ENCODE measurements around the gene REG4. TPM values are rescaled to one million over a fixed set of nuclear protein-coding genes. Genes with fewer than 3 reads are reported as not detected.

REG4 gene
- total and polyA plus RNA-seq, 2 of the 4 experiments (the other 2 are of a cell fraction): not detected

DNA sequence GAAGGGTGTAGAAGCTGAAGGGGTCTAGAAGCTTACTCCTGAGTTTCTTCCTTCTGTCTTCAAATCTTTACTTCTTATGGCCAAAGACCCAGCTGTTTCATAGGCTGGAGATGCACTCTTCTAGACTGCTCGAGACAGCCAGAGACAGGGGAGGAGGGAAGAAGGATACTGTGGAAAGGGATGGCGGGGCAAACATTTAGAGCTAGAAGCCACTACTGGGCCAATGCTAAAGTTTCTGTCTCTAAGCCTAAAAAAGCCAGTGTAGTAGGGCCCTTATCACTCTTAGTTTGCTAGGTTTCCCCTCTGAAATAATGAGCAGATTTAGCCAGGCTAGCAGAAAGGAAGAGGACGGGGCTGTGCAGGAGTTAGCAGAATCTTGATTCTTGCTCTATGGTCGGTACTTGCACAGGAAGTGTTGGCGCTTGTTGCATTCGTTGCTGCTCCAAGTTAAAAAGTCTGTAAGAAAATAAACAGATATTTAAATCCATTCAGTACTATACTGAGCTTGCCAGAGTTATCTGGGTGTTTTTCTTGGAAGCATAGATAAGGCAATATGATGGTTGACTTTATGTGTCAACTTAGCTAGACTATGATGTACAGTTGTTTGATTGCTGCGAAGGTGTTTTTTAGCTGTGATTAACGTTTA lies 16.9 kb downstream of the REG4 start:
- H2BK120ac ChIP-seq (ENCODE audit: low read depth, low read length): no peak overlapping the region
- ChIA-PET POLR2A (ENCODE audit: unreplicated experiment) (no interaction called here), CTCF (interaction anchor here (1.2 kb wide), 1 partner anchor 14 kb away, joined by 4 read pairs; no protein-coding TSS in a partner anchor)
- in situ Hi-C loops (cut with MboI; ENCODE audit: low sequenced_read_pairs): no loop called here
- H4K8ac ChIP-seq (ENCODE audit: low read depth in 2 of 2, low read length in 2 of 2): no peak overlapping the region
- H3K14ac ChIP-seq (replicated peaks; ENCODE audit: low read depth, low read length): no peak overlapping the region
- H2BK5ac ChIP-seq (ENCODE audit: low read depth, low read length, poor library complexity, severe bottlenecking): no peak overlapping the region
- no TSS peak for BruUV-seq (replicated peaks)
- peak; percentile 28 for DNase-seq
- no peak overlapping the region for H3K9ac ChIP-seq (ENCODE audit: low read depth, low read length)
- H3K27ac ChIP-seq (ENCODE audit: insufficient read depth, low read length): no peak overlapping the region
- peaks cover 6% of the 10 kb centered on the region; the same call in 1 of the 2 replicates for H4K20me1 ChIP-seq (ENCODE audit: insufficient read depth, low read length)
- no peak overlapping the region for H2BK15ac ChIP-seq (ENCODE audit: low read depth, low read length)
- H2AFZ ChIP-seq (replicated peaks; ENCODE audit: low read length, poor library complexity): no peak overlapping the region
- no peak overlapping the region for H3K18ac ChIP-seq (ENCODE audit: low read depth, low read length)
- 63% methylated on average over 2 of the region's 8 CpGs; no CpG with 5 or more reads in 1 of the 2 experiments for WGBS, 2 experiments (ENCODE audit: extremely low coverage in 2 of 2, insufficient read length in 1 of 2)
- ATAC-seq (ENCODE audit: low read depth): peak; percentile 10
- no peaks in the 10 kb centered on the region for H3K36me3 ChIP-seq (ENCODE audit: control insufficient read depth, insufficient read depth, low read length)
- H2AK5ac ChIP-seq (ENCODE audit: low read depth, low read length): no peak overlapping the region
- TF ChIP-seq SMC3 (IDR thresholded peaks at IDR 0.05; ENCODE audit: low read depth, low read length) (no peak), MAZ (IDR thresholded peaks at IDR 0.05; ENCODE audit: borderline replicate concordance, low read depth, low read length) (no peak)
- TF ChIP-seq, protein P1, sequence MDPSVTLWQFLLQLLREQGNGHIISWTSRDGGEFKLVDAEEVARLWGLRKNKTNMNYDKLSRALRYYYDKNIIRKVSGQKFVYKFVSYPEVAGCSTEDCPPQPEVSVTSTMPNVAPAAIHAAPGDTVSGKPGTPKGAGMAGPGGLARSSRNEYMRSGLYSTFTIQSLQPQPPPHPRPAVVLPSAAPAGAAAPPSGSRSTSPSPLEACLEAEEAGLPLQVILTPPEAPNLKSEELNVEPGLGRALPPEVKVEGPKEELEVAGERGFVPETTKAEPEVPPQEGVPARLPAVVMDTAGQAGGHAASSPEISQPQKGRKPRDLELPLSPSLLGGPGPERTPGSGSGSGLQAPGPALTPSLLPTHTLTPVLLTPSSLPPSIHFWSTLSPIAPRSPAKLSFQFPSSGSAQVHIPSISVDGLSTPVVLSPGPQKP (IDR thresholded peaks at IDR 0.05; ENCODE audit: borderline replicate concordance, low read depth, low read length): no peak
- TF ChIP-seq, protein P2, sequence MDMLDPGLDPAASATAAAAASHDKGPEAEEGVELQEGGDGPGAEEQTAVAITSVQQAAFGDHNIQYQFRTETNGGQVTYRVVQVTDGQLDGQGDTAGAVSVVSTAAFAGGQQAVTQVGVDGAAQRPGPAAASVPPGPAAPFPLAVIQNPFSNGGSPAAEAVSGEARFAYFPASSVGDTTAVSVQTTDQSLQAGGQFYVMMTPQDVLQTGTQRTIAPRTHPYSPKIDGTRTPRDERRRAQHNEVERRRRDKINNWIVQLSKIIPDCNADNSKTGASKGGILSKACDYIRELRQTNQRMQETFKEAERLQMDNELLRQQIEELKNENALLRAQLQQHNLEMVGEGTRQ (IDR thresholded peaks at IDR 0.05; ENCODE audit: low read depth, low read length): no peak
- no peak overlapping the region for H3K4me3 ChIP-seq (ENCODE audit: insufficient read depth, low read depth, low read length)
- H4K91ac ChIP-seq (ENCODE audit: insufficient read depth, low read depth, low read length): no peak overlapping the region
- H3K4me2 ChIP-seq (ENCODE audit: low read depth, low read length): no peak overlapping the region
- no peak overlapping the region for H4K5ac ChIP-seq (ENCODE audit: low read depth, low read length)
- no peak overlapping the region for H3K23ac ChIP-seq (ENCODE audit: low read depth, low read length)
- no peaks in the 10 kb centered on the region for H3K27me3 ChIP-seq (ENCODE audit: control insufficient read depth, insufficient read depth, low read length)
- intact Hi-C loops (cut with micrococcal nuclease): no loop called here
- H3K9me3 ChIP-seq (ENCODE audit: control insufficient read depth, insufficient read depth, low read length): no peaks in the 10 kb centered on the region
- H3K56ac ChIP-seq (ENCODE audit: extremely low read depth, insufficient read depth, low read length): no peak overlapping the region
- no peaks in the 10 kb centered on the region for H3K79me1 ChIP-seq (ENCODE audit: low read depth in 1 of 2, low read length in 2 of 2)
- H2BK20ac ChIP-seq (ENCODE audit: low read depth, low read length): no peak overlapping the region
- no peak overlapping the region for H3K4ac ChIP-seq (ENCODE audit: low read depth, low read length)
- H3K4me1 ChIP-seq (ENCODE audit: control insufficient read depth, insufficient read depth, low read length): peaks cover 13% of the 10 kb centered on the region
- dilution Hi-C loops (cut with HindIII; ENCODE audit: low sequenced_read_pairs, unreplicated experiment): no loop called here
- H2AK9ac ChIP-seq (replicated peaks; ENCODE audit: low read depth, low read length, poor library complexity): no peak overlapping the region
- H3K9me1 ChIP-seq (ENCODE audit: insufficient read depth, low read length): peaks cover 7% of the 10 kb centered on the region; the same call in 1 of the 2 replicates
